ENCODE measurements around the gene MOCOS. TPM values are rescaled to one million over a fixed set of nuclear protein-coding genes. Genes with fewer than 3 reads are reported as not detected.
A peak's percentile ranks its signal among the peaks of the same experiment; 100 is the strongest.

MOCOS gene
- total and polyA plus RNA-seq, 2 of the 13 experiments (the other 11 are each of a cell fraction or from before 2014, with no cell fraction given) = 7.7 to 15.4 TPM

GRCh38 chr18:36186461-36187192 lies 670 bp upstream of the MOCOS start (continued):
- TF ChIP-seq PTBP1 (IDR thresholded peaks at IDR 0.05; ENCODE audit: low read depth, low read length, poor library complexity, severe bottlenecking) (no peak), NCOA2 (CRISPR knock-in tag; IDR thresholded peaks at IDR 0.05) (no peak), JUNB (CRISPR knock-in tag; IDR thresholded peaks at IDR 0.05; ENCODE audit: borderline replicate concordance) (no peak), BRD4 (CRISPR knock-in tag; IDR thresholded peaks at IDR 0.05) (no peak), ZNF44 (CRISPR knock-in tag; IDR thresholded peaks at IDR 0.05) (no peak), HMGXB3 (CRISPR knock-in tag; IDR thresholded peaks at IDR 0.05; ENCODE audit: borderline replicate concordance) (no peak), ZNF75D (CRISPR knock-in tag; IDR thresholded peaks at IDR 0.05; ENCODE audit: borderline replicate concordance) (no peak), HDAC2 (CRISPR knock-in tag; IDR thresholded peaks at IDR 0.05) (no peak), ZNF281 (CRISPR knock-in tag; IDR thresholded peaks at IDR 0.05; ENCODE audit: borderline replicate concordance) (no peak), SALL2 (CRISPR knock-in tag; IDR thresholded peaks at IDR 0.05) (no peak), SP5 (CRISPR knock-in tag; IDR thresholded peaks at IDR 0.05; ENCODE audit: borderline replicate concordance, low read depth) (peak; percentile 37; the same call in 1 of the 2 replicates), MED13 (CRISPR knock-in tag; IDR thresholded peaks at IDR 0.05) (peak; percentile 8; the same call in 1 of the 2 replicates), ZEB1 (IDR thresholded peaks at IDR 0.05; ENCODE audit: insufficient replicate concordance, low read depth) (peak; percentile 40), ZNF350 (CRISPR knock-in tag; IDR thresholded peaks at IDR 0.05; ENCODE audit: borderline replicate concordance, low read depth) (no peak), HNRNPK (IDR thresholded peaks at IDR 0.05; ENCODE audit: low read depth, low read length, poor library complexity, severe bottlenecking) (no peak), ZNF709 (CRISPR knock-in tag; IDR thresholded peaks at IDR 0.05) (no peak)
- TF ChIP-seq, protein P1, sequence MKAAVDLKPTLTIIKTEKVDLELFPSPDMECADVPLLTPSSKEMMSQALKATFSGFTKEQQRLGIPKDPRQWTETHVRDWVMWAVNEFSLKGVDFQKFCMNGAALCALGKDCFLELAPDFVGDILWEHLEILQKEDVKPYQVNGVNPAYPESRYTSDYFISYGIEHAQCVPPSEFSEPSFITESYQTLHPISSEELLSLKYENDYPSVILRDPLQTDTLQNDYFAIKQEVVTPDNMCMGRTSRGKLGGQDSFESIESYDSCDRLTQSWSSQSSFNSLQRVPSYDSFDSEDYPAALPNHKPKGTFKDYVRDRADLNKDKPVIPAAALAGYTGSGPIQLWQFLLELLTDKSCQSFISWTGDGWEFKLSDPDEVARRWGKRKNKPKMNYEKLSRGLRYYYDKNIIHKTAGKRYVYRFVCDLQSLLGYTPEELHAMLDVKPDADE (CRISPR knock-in tag; IDR thresholded peaks at IDR 0.05) = 0 out of 2 replicates have a peak, but pooled peaks have one; percentile 34
- TF ChIP-seq, protein P2, sequence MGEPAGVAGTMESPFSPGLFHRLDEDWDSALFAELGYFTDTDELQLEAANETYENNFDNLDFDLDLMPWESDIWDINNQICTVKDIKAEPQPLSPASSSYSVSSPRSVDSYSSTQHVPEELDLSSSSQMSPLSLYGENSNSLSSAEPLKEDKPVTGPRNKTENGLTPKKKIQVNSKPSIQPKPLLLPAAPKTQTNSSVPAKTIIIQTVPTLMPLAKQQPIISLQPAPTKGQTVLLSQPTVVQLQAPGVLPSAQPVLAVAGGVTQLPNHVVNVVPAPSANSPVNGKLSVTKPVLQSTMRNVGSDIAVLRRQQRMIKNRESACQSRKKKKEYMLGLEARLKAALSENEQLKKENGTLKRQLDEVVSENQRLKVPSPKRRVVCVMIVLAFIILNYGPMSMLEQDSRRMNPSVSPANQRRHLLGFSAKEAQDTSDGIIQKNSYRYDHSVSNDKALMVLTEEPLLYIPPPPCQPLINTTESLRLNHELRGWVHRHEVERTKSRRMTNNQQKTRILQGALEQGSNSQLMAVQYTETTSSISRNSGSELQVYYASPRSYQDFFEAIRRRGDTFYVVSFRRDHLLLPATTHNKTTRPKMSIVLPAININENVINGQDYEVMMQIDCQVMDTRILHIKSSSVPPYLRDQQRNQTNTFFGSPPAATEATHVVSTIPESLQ (CRISPR knock-in tag; conservative IDR thresholded peaks at IDR 0.05) = no peak
